GM12872 (cell line): Measurements from ENCODE around the gene CPOX.

Source experiments
- TF ChIP-seq, protein P1 (sequence below): IDR thresholded peaks from 3 replicates; pipeline ENCODE4 v1.5.1; 2011; ENCODE audit warnings: low read depth, mild to moderate bottlenecking, low read length, moderate library complexity; ENCODE audit not compliant: insufficient read depth

Gene CPOX

DNA sequence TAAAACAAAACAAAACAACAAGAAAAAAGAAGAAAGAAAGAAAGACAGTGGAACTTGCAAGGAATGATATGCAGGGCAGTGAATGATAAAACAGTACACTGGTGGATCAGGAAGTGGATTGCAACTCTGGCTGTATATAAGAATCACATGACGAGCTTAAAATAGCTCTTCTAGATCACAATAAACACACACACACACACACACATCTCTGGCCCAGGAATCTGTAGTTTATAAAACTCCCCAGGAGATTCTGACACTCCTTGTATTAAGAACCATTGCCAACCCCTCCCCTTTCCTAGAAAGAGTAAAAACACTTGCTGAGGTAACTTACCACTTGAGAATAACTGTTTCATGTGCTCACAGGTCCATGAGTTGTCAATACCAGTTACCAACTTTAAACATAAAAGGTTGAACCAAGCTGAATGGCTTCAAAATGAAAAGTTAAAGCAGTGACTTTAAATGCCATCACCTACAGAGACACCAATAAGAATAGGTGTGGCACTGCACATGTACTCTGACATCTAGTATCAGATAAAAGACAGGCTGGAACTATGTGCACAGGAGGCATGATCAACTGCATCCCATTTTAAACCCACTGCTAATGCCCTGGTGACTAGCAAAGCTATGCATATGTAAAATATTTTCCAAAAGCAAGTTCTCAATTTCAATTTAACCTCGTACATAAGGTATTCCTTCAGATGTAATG, 3.9 kb downstream of the CPOX start:
- TF ChIP-seq, protein P1, sequence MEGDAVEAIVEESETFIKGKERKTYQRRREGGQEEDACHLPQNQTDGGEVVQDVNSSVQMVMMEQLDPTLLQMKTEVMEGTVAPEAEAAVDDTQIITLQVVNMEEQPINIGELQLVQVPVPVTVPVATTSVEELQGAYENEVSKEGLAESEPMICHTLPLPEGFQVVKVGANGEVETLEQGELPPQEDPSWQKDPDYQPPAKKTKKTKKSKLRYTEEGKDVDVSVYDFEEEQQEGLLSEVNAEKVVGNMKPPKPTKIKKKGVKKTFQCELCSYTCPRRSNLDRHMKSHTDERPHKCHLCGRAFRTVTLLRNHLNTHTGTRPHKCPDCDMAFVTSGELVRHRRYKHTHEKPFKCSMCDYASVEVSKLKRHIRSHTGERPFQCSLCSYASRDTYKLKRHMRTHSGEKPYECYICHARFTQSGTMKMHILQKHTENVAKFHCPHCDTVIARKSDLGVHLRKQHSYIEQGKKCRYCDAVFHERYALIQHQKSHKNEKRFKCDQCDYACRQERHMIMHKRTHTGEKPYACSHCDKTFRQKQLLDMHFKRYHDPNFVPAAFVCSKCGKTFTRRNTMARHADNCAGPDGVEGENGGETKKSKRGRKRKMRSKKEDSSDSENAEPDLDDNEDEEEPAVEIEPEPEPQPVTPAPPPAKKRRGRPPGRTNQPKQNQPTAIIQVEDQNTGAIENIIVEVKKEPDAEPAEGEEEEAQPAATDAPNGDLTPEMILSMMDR, result no peak

DNA sequence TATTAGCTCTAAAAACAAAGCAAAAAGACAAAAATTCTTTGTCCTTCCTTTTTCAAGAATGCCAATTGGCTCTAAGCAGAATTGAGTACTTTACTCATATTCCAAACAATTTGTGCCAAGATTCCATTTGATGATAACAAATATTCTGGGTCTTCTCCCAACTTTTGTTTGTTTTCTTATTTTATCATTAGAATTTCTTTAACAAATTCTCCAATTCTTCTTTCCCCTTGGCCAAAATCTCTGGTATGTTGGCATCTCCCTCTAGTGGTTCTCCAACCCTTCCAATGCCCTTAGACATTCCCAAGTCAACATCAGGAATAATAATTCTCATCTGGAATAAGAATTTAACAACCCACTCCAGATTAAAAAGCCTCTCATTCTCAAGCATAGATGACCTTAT, 5.3 kb downstream of the CPOX start:
- TF ChIP-seq, protein P1, result no peak

DNA sequence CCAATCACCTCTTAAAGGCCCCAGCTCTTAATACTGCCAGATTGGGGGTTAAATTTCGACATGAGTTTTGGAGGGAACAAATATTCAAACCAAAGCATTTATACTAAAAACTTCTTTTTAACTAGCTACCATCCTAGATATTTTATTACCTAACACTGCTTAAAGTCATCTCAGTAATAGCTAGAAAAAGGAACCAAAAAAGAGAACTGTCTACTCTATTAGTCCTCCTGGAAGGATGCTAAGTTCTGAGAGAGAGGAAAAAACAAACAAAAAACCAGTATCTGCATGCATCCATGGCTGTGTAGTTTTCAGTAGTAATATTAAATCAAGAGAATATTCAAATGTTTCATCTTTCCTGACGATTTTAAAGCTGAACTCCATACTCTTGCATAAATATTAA, 5.8 kb downstream of the CPOX start:
- TF ChIP-seq, protein P1, result no peak

DNA sequence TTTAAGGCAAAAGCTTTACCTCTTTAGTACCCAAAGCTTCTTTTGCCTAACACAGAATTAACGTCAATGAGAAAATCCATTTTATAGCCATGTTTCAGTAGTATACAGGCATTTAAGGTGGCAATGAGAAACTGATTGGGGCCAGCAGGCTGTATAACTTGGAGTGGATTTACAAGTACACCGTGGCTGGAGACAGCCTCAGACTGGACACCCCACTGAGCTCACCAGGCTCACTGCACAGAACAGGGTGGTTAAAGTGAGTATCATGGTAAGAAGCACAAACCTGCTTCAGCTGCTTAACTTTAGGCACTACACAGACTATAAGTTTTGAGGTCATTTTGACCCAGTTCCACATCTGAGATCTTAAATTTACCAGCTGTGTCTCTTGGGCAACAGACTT, 8.9 kb downstream of the CPOX start:
- TF ChIP-seq, protein P1, result no peak

DNA sequence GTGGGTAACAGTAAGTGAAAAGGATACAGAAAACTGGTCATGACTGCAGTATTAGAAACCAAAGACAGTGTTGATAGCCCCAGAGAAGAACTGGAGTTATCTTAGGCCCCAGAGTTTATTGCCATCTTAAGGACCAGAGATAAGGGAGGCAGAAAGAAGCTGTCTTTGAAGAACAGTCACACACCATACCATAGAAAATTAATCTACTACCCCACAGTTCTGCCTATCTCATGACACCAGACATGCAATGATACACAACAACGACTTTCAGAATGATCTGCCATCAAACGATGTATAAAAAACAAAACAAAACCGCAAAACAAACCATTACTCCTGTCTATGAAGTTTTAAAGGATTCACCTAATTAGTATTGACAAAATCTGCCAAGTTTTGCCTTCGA, 9.6 kb downstream of the CPOX start:
- TF ChIP-seq, protein P1, result no peak

DNA sequence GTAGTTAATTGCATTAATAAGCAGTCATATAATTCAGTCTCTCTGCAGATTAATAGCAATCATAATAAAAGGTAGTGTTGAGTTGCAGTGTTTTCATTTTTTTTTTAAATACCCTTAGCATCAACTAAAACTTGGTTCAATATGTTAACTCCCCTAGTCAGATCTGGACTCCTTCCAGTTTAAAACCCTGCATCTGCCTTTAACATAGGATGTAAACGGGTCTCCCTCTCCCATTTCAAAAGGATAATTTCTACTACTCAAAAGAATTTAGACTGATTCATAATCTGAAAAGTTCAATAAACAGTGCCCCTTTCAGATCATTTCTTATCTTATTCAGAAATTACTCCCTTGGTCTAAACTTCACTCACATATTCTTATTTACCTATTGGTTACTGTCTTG, 11.4 kb downstream of the CPOX start:
- TF ChIP-seq, protein P1, result no peak

DNA sequence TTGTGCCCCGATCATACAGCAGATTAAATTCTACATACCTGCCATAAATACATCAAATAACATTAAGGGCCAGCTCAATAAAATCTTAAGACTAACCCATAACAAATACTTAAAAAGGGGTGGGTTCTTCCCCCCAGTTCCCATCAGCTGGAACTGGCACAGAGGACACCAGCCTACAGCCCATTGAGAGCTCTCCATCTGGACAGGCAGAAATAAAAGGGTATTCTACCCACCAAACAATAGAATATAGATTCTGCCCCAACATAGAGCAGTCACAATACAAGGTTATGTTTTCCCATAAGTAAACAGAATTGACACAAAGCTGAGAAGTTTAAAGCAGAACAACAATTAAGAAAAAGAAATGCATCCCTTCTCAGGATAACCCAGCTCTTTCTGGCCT, 11.9 kb downstream of the CPOX start:
- TF ChIP-seq, protein P1, result no peak
